H1 (cell line): ENCODE measurements around the gene C2orf78. TPM values are rescaled to one million over a fixed set of nuclear protein-coding genes. Genes with fewer than 3 reads are reported as not detected.

Experiments
- CTCF ChIA-PET: fragments of 300-600 bp; sonication (Branson Sonifier 250); formaldehyde crosslinking; loops from one replicate; lab custom pipeline; 2021; ENCODE audit not compliant: partially characterized antibody; lab: Charles Lee
- POLR2A ChIA-PET: fragments of 300-600 bp; sonication (Branson Sonifier 250); formaldehyde crosslinking; loops from one replicate; lab custom pipeline; 2021; ENCODE audit warnings: inconsistent platforms; ENCODE audit not compliant: partially characterized antibody; lab: Charles Lee
- DNase-seq, 2 experiments: peaks; one replicate each; pipeline versions ENCODE4 v3.0.0 to v3.0.0-alpha.2; 2010 to 2022; ENCODE audit warnings: low spot score in 2 of 2, low read depth in 1 of 2, mixed read lengths in 1 of 2
- FAIRE-seq: peaks from 2 replicates; lab custom pipeline; 2011; peaks lifted over from hg19 to GRCh38; lab: Jason Lieb, UNC
- H2AFZ ChIP-seq: 2 replicates; pipeline ENCODE4 v1.8.1; 2012; ENCODE audit warnings: low read length, inconsistent platforms
- H2AK5ac ChIP-seq: 2 replicates; pipeline ENCODE4 v1.6.1; 2013; ENCODE audit warnings: low read depth, low read length
- H2BK120ac ChIP-seq: replicated peaks from 2 replicates; pipeline ENCODE3; 2013; ENCODE audit warnings: low read depth, low read length, inconsistent platforms
- H2BK12ac ChIP-seq: 2 replicates; pipeline ENCODE4 v1.6.1; 2013; ENCODE audit warnings: low read depth, low read length
- H2BK15ac ChIP-seq: 2 replicates; pipeline ENCODE4 v1.6.1; 2013; ENCODE audit warnings: low read length
- H2BK20ac ChIP-seq: 2 replicates; pipeline ENCODE4 v1.6.1; 2013; ENCODE audit warnings: low read length
- H2BK5ac ChIP-seq: 2 replicates; pipeline ENCODE4 v1.6.1; 2013; ENCODE audit warnings: low read depth, low read length
- H3K14ac ChIP-seq: 2 replicates; pipeline ENCODE4 v1.6.1; 2013; ENCODE audit warnings: inconsistent platforms; ENCODE audit not compliant: insufficient read length
- H3K18ac ChIP-seq: 2 replicates; pipeline ENCODE4 v1.6.1; 2013; ENCODE audit warnings: low read length; ENCODE audit errors: extremely low read depth
- H3K23ac ChIP-seq: 2 replicates; pipeline ENCODE4 v1.6.1; 2013; ENCODE audit warnings: inconsistent platforms; ENCODE audit not compliant: insufficient read length
- H3K23me2 ChIP-seq: 2 replicates; pipeline ENCODE4 v1.6.1; 2013; ENCODE audit warnings: low read depth, low read length
- H3K27ac ChIP-seq: 2 replicates; pipeline ENCODE4 v1.6.1; 2011; ENCODE audit warnings: low read depth, low read length, inconsistent platforms
- H3K27me3 ChIP-seq, 4 experiments: replicated peaks in 1 of 4; 1 replicate in 1 of 4; 2 replicates in 3 of 4; pipeline versions ENCODE4 v1.6.1 to v1.8.1; 2011 to 2013; ENCODE audit warnings: low read length in 3 of 4, mild to moderate bottlenecking in 3 of 4, inconsistent platforms in 2 of 4, mixed read lengths in 2 of 4, moderate library complexity in 1 of 4; ENCODE audit not compliant: control insufficient read depth in 3 of 4, insufficient read depth in 3 of 4; ENCODE audit errors: extremely low read depth in 1 of 4
- H3K36me3 ChIP-seq, 4 experiments: 2 replicates each; pipeline versions ENCODE4 v1.6.1 to v1.8.1; 2011 to 2013; ENCODE audit warnings: mild to moderate bottlenecking in 4 of 4, low read length in 3 of 4, moderate library complexity in 2 of 4, control low read depth in 1 of 4, inconsistent platforms in 1 of 4; ENCODE audit not compliant: insufficient read depth in 4 of 4, control insufficient read depth in 2 of 4
- H3K4ac ChIP-seq: replicated peaks from 2 replicates; pipeline ENCODE3; 2013; ENCODE audit warnings: low read length, low read depth, mixed read lengths, inconsistent platforms; ENCODE audit not compliant: insufficient read length
- H3K4me1 ChIP-seq, 4 experiments: replicated peaks in 1 of 4; 1 replicate in 1 of 4; 2 replicates in 3 of 4; pipeline versions ENCODE4 v1.6.1 to v1.8.1; 2011 to 2013; ENCODE audit warnings: low read length in 3 of 4, inconsistent platforms in 2 of 4, mixed read lengths in 1 of 4; ENCODE audit not compliant: insufficient read depth in 4 of 4, control insufficient read depth in 3 of 4
- H3K4me2 ChIP-seq, 2 experiments: 2 replicates each; pipeline versions ENCODE4 v1.6.1 to v1.8.1; 2011 to 2013; ENCODE audit warnings: low read depth in 2 of 2, low read length in 2 of 2, control low read depth in 1 of 2, inconsistent platforms in 1 of 2, mild to moderate bottlenecking in 1 of 2; ENCODE audit not compliant: insufficient read depth in 1 of 2
- H3K4me3 ChIP-seq, 4 experiments: fragments of 200-600, 300-600 bp in 1 of 4; sonication (generic), shearing (Covaris generic), sonication (Bioruptor Twin) in 1 of 4; 2 replicates each; pipeline versions ENCODE4 v1.5.1 to v1.8.1; 2011 to 2016; ENCODE audit warnings: low read length in 4 of 4, low read depth in 3 of 4, control low read depth in 2 of 4, inconsistent platforms in 2 of 4, mild to moderate bottlenecking in 2 of 4, mixed read lengths in 1 of 4, moderate library complexity in 1 of 4; ENCODE audit not compliant: insufficient read depth in 2 of 4; ENCODE audit errors: extremely low read depth in 1 of 4
- H3K56ac ChIP-seq: replicated peaks from 2 replicates; pipeline ENCODE3; 2013; ENCODE audit warnings: low read depth, mild to moderate bottlenecking, mixed read lengths, low read length, inconsistent platforms; ENCODE audit not compliant: insufficient read length
- H3K79me1 ChIP-seq: 2 replicates; pipeline ENCODE4 v1.6.1; 2013; ENCODE audit warnings: low read depth, low read length, control low read depth
- H3K79me2 ChIP-seq, 2 experiments: 2 replicates each; pipeline versions ENCODE4 v1.6.1 to v1.8.1; 2012 to 2013; ENCODE audit warnings: low read length in 2 of 2, mild to moderate bottlenecking in 2 of 2, inconsistent platforms in 1 of 2; ENCODE audit not compliant: insufficient read depth in 2 of 2, control insufficient read depth in 1 of 2
- H3K9ac ChIP-seq, 4 experiments: replicated peaks in 1 of 4; 1 replicate in 1 of 4; 2 replicates in 3 of 4; pipeline versions ENCODE4 v1.6.1 to v1.8.1; 2011 to 2013; ENCODE audit warnings: low read depth in 3 of 4, low read length in 3 of 4, control low read depth in 2 of 4, mild to moderate bottlenecking in 2 of 4, moderate library complexity in 2 of 4, inconsistent platforms in 1 of 4; ENCODE audit errors: extremely low read depth in 1 of 4
- H3K9me3 ChIP-seq, 2 experiments: 2 replicates each; pipeline versions ENCODE4 v1.6.1 to v1.8.1; 2012 to 2013; ENCODE audit warnings: mild to moderate bottlenecking in 2 of 2, moderate library complexity in 2 of 2, control low read depth in 1 of 2, inconsistent platforms in 1 of 2, low read depth in 1 of 2, low read length in 1 of 2, mixed read lengths in 1 of 2; ENCODE audit not compliant: insufficient read depth in 2 of 2
- H4K20me1 ChIP-seq, 2 experiments: replicated peaks in 1 of 2; 2 replicates each; pipeline versions ENCODE3 to v1.8.1; 2011 to 2013; ENCODE audit warnings: inconsistent platforms in 2 of 2, low read length in 2 of 2, mild to moderate bottlenecking in 1 of 2; ENCODE audit not compliant: insufficient read depth in 2 of 2, control insufficient read depth in 1 of 2
- H4K5ac ChIP-seq: 2 replicates; pipeline ENCODE4 v1.6.1; 2013; ENCODE audit warnings: low read length, low read depth, mixed read lengths, inconsistent platforms; ENCODE audit not compliant: insufficient read length
- H4K8ac ChIP-seq: 2 replicates; pipeline ENCODE4 v1.8.0; 2013; ENCODE audit warnings: mild to moderate bottlenecking, moderate library complexity, low read length, inconsistent platforms; ENCODE audit not compliant: insufficient read depth; ENCODE audit errors: extremely low read depth
- H4K91ac ChIP-seq: replicated peaks from 2 replicates; pipeline ENCODE3; 2013; ENCODE audit warnings: low read length, mixed read lengths, inconsistent platforms; ENCODE audit not compliant: insufficient read length
- BCL11A ChIP-seq, 2 experiments: IDR thresholded peaks; one replicate each; pipeline ENCODE4 v1.6.1; 2011; ENCODE audit warnings: low read depth in 2 of 2, low read length in 2 of 2, mild to moderate bottlenecking in 2 of 2
- BRCA1 ChIP-seq: IDR thresholded peaks from 2 replicates; pipeline ENCODE4 v1.6.1; 2012; ENCODE audit warnings: low read depth, low read length, improper control_type of control experiment
- EGR1 ChIP-seq: IDR thresholded peaks from 2 replicates; pipeline ENCODE4 v1.6.1; 2011; ENCODE audit warnings: low read depth, low read length, borderline replicate concordance
- EZH2 ChIP-seq: fragments of 200-600 bp; sonication (generic); IDR thresholded peaks from 2 replicates; pipeline ENCODE4 v1.7.1; 2012; ENCODE audit warnings: low read depth, mild to moderate bottlenecking, moderate library complexity, low read length, inconsistent platforms; ENCODE audit not compliant: severe bottlenecking
- FOSL1 ChIP-seq: IDR thresholded peaks from 2 replicates; pipeline ENCODE4 v1.6.1; 2011; ENCODE audit warnings: mild to moderate bottlenecking, low read depth, low read length, moderate library complexity; ENCODE audit not compliant: insufficient read depth
- GTF2F1 ChIP-seq: IDR thresholded peaks from 2 replicates; pipeline ENCODE4 v1.6.1; 2012; ENCODE audit warnings: low read depth, low read length, improper control_type of control experiment, borderline replicate concordance
- KDM4A ChIP-seq: IDR thresholded peaks from one replicate; pipeline ENCODE4 v1.7.1; 2012; ENCODE audit warnings: low read depth, mild to moderate bottlenecking, moderate library complexity, low read length, inconsistent platforms; ENCODE audit not compliant: severe bottlenecking
- NANOG ChIP-seq: IDR thresholded peaks from 2 replicates; pipeline ENCODE4 v1.6.1; 2011; ENCODE audit warnings: low read length, low read depth, mild to moderate bottlenecking, inconsistent platforms; ENCODE audit not compliant: insufficient read depth, poor library complexity, severe bottlenecking
- POLR2A ChIP-seq, 2 experiments: IDR thresholded peaks; 1 replicate in 1 of 2; 2 replicates in 1 of 2; pipeline ENCODE4 v1.6.1; 2011; ENCODE audit warnings: low read depth in 2 of 2, low read length in 2 of 2, mild to moderate bottlenecking in 2 of 2; ENCODE audit errors: control extremely low read depth in 1 of 2
- POU5F1 ChIP-seq: IDR thresholded peaks from 2 replicates; pipeline ENCODE4 v1.6.1; 2011; ENCODE audit warnings: low read depth, mild to moderate bottlenecking, low read length, moderate library complexity
- TAF7 ChIP-seq: optimal IDR thresholded peaks from 2 replicates; pipeline ENCODE3; 2011; ENCODE audit warnings: low read depth, mild to moderate bottlenecking, inconsistent platforms, low read length, moderate library complexity, borderline replicate concordance
- ZNF274 ChIP-seq: IDR thresholded peaks from 2 replicates; pipeline ENCODE4 v1.7.0; 2012; ENCODE audit warnings: low read length, borderline replicate concordance; ENCODE audit errors: extremely low read depth
- polyA plus RNA-seq, 7 experiments: library from polyadenylated mRNA; depleted of rRNA in 3 of 7; stranded (reverse) in 5 of 7; unstranded in 2 of 7; fragments of >200 nt in 5 of 7; fragments of 200-250 nt in 2 of 7; gene quantifications; 1 replicate in 5 of 7; 2 replicates in 1 of 7; 4 replicates in 1 of 7; pipeline versions ENCODE4 v1.2.1 to v1.2.3, GENCODE V29; 2011 to 2013; ENCODE audit warnings: missing spikeins in 2 of 7, mixed read lengths in 2 of 7
- total RNA-seq: library from RNA; stranded (reverse); fragmentation: NEBNext Ultra II Directional; extraction: Animal tissue kit (Norgen Biotek cat#: 25700); gene quantifications from 2 replicates; pipeline ENCODE4 v1.2.1, GENCODE V29; 2021
- TF ChIP-seq, protein P1 (sequence below): IDR thresholded peaks from 2 replicates; pipeline ENCODE4 v1.6.1; 2012; ENCODE audit warnings: inconsistent platforms

Gene C2orf78
- total and polyA plus RNA-seq, 2 of the 8 experiments (the other 6 are each of a cell fraction or from before 2014, with no cell fraction given): 0.39 to 0.89 TPM

DNA sequence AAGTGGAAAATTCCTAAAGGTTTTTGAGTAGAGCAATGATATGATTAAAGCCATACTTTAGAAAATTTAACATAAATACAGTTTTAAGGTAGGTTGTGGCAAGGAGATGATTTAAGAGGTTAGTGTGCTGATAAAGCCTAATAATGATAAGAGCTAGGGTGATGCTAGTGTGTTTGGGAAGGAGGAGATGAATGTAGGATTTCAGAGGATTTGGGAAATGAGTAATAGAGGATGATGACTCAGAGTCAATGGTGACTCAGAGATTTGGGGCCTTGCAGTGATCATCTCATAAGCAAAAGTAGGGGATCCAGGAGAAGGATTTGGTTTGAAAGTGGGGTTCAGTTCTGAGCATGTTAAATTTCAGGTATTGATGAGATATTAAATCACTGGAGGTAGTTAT is 68.0 kb downstream of the C2orf78 start:
- H3K9ac ChIP-seq: no peak overlapping the region
- POLR2A ChIA-PET: interaction anchor here (1.2 kb wide), 1 partner anchor 13 kb away, joined by 3 read pairs; no protein-coding TSS in a partner anchor
- no peak overlapping the region for H2BK12ac ChIP-seq
- no peaks in the 10 kb centered on the region for H3K79me2 ChIP-seq
- H3K9me3 ChIP-seq: no peaks in the 10 kb centered on the region
- H2BK120ac ChIP-seq: no peak overlapping the region
- no peak overlapping the region for H3K14ac ChIP-seq
- no peak overlapping the region for H3K56ac ChIP-seq
- no peaks in the 10 kb centered on the region; the same call in 1 of the 2 replicates for H3K23me2 ChIP-seq
- peaks cover 0 to 2% of the 10 kb centered on the region in 2 experiments for H4K20me1 ChIP-seq
- H3K23ac ChIP-seq: no peak overlapping the region
- no peak overlapping the region for H3K4me2 ChIP-seq
- no peak overlapping the region for H2BK15ac ChIP-seq
- CTCF ChIA-PET: interaction anchor here (0.7 to 1.5 kb wide), 6 partner anchors 9 to 398 kb away, joined by 3 to 4 read pairs (median 3); no protein-coding TSS in a partner anchor
- H3K27ac ChIP-seq: no peak overlapping the region
- TF ChIP-seq GTF2F1: no peak
- no peak for TF ChIP-seq EGR1
- no peak for TF ChIP-seq POU5F1
- TF ChIP-seq NANOG: no peak
- no peak for TF ChIP-seq BRCA1
- no peak for TF ChIP-seq POLR2A (IDR thresholded peaks at IDR 0.05; ENCODE audit: control extremely low read depth in 1 of 2, low read depth in 2 of 2, low read length in 2 of 2)
- no peak for TF ChIP-seq ZNF274
- no peak for TF ChIP-seq EZH2
- TF ChIP-seq TAF7: no peak
- TF ChIP-seq FOSL1: no peak
- TF ChIP-seq, protein P1, sequence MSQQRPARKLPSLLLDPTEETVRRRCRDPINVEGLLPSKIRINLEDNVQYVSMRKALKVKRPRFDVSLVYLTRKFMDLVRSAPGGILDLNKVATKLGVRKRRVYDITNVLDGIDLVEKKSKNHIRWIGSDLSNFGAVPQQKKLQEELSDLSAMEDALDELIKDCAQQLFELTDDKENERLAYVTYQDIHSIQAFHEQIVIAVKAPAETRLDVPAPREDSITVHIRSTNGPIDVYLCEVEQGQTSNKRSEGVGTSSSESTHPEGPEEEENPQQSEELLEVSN: no peak
- TF ChIP-seq BCL11A (IDR thresholded peaks at IDR 0.05; ENCODE audit: low read depth in 2 of 2, low read length in 2 of 2): no peak
- TF ChIP-seq KDM4A: no peak
- no peak overlapping the region for H2BK5ac ChIP-seq
- no peak overlapping the region for H4K91ac ChIP-seq
- no peak overlapping the region for H3K4me3 ChIP-seq
- no peak overlapping the region for H2BK20ac ChIP-seq
- H3K4ac ChIP-seq: no peak overlapping the region
- H3K27me3 ChIP-seq: no peaks in the 10 kb centered on the region
- peaks cover 12 to 76% (median 58%) of the 10 kb centered on the region in 4 experiments; a peak in 7 of 8 replicates for H3K36me3 ChIP-seq
- no peak overlapping the region for H3K18ac ChIP-seq
- DNase-seq: no peak
- no peak overlapping the region for H4K5ac ChIP-seq
- H2AFZ ChIP-seq: no peak overlapping the region
- no peak overlapping the region for H4K8ac ChIP-seq
- H2AK5ac ChIP-seq: no peak overlapping the region
- no peaks in the 10 kb centered on the region for H3K79me1 ChIP-seq
- no peak for FAIRE-seq
- no peaks in the 10 kb centered on the region for H3K4me1 ChIP-seq
